SK-N-SH treated with all-trans-retinoic acid at 6 μM for 48 hours (cell line): ENCODE data around the gene ZBTB7C.

Source experiments
- ATAC-seq: fragments of 200-7000 bp; cut with Tn5 transposase; 3 replicates; pipeline ENCODE4 v1.9.1; 2020; ENCODE audit warnings: mild to moderate bottlenecking, moderate library complexity
- ARNTL ChIP-seq: fragments of 450-650 bp; formaldehyde crosslinking; IDR thresholded peaks from 2 replicates; pipeline ENCODE4 v1.5.0; 2020; ENCODE audit warnings: low read depth, mild to moderate bottlenecking, moderate library complexity, borderline replicate concordance
- CSDC2 ChIP-seq: fragments of 250-450 bp; sonication (Bioruptor Pico); IDR thresholded peaks from 2 replicates; pipeline ENCODE4 v1.5.0; 2020; ENCODE audit warnings: mild to moderate bottlenecking, moderate library complexity
- ESRRG ChIP-seq: fragments of 250-450 bp; sonication (Bioruptor Pico); IDR thresholded peaks from 2 replicates; pipeline ENCODE4 v1.6.1; 2021; ENCODE audit warnings: mild to moderate bottlenecking
- GLIS3 ChIP-seq: fragments of 250-450 bp; sonication (Bioruptor Pico); IDR thresholded peaks from 2 replicates; pipeline ENCODE4 v1.5.0; 2020; ENCODE audit warnings: mild to moderate bottlenecking, moderate library complexity
- ISL1 ChIP-seq: fragments of 250-450 bp; sonication (Bioruptor Pico); IDR thresholded peaks from 2 replicates; pipeline ENCODE4 v2.1.2; 2022; ENCODE audit warnings: mild to moderate bottlenecking, moderate library complexity
- OSR1 ChIP-seq: fragments of 250-450 bp; sonication (Bioruptor Pico); IDR thresholded peaks from 2 replicates; pipeline ENCODE4 v1.8.0; 2022; ENCODE audit warnings: moderate library complexity, mild to moderate bottlenecking, inconsistent platforms
- PPARA ChIP-seq: fragments of 250-450 bp; sonication (Bioruptor Pico); IDR thresholded peaks from 2 replicates; pipeline ENCODE4 v1.5.0; 2020; ENCODE audit warnings: mild to moderate bottlenecking, borderline replicate concordance
- SNAI2 ChIP-seq: fragments of 250-450 bp; sonication (Bioruptor Pico); IDR thresholded peaks from 2 replicates; pipeline ENCODE4 v1.5.0; 2020; ENCODE audit warnings: mild to moderate bottlenecking, moderate library complexity
- TOX ChIP-seq: fragments of 250-450 bp; sonication (Bioruptor Pico); IDR thresholded peaks from 2 replicates; pipeline ENCODE4 v1.8.0; 2021; ENCODE audit warnings: mild to moderate bottlenecking, moderate library complexity, borderline replicate concordance
- ZC3H10 ChIP-seq: fragments of 250-450 bp; sonication (Bioruptor Pico); IDR thresholded peaks from 2 replicates; pipeline ENCODE4 v1.5.1; 2021; ENCODE audit warnings: mild to moderate bottlenecking, moderate library complexity
- ZFP30 ChIP-seq: fragments of 450-650 bp; formaldehyde crosslinking; IDR thresholded peaks from 2 replicates; pipeline ENCODE4 v1.5.0; 2022; ENCODE audit warnings: mild to moderate bottlenecking, moderate library complexity
- ZNF565 ChIP-seq: fragments of 450-650 bp; formaldehyde crosslinking; conservative IDR thresholded peaks from 2 replicates; pipeline ENCODE4 v1.5.0; 2020; ENCODE audit warnings: low read depth, mild to moderate bottlenecking, moderate library complexity
- ZNF70 ChIP-seq: fragments of 450-650 bp; formaldehyde crosslinking; IDR thresholded peaks from 2 replicates; pipeline ENCODE4 v1.5.0; 2020; ENCODE audit warnings: mild to moderate bottlenecking, moderate library complexity
- ZNF8 ChIP-seq: fragments of 450-650 bp; formaldehyde crosslinking; IDR thresholded peaks from 2 replicates; pipeline ENCODE4 v1.5.0; 2020; ENCODE audit warnings: mild to moderate bottlenecking, moderate library complexity
- TF ChIP-seq, protein P1 (sequence below): fragments of 250-450 bp; sonication (Bioruptor Pico); IDR thresholded peaks from 2 replicates; pipeline ENCODE4 v1.8.0; 2020; ENCODE audit warnings: mild to moderate bottlenecking, moderate library complexity, borderline replicate concordance
- TF ChIP-seq, protein P2 (sequence below): fragments of 250-450 bp; sonication (Bioruptor Pico); IDR thresholded peaks from 2 replicates; pipeline ENCODE4 v1.5.1; 2021; ENCODE audit warnings: mild to moderate bottlenecking, moderate library complexity
- TF ChIP-seq, protein P3 (sequence below): fragments of 250-450 bp; sonication (Bioruptor Pico); IDR thresholded peaks from 2 replicates; pipeline ENCODE4 v1.5.0; 2020; ENCODE audit warnings: mild to moderate bottlenecking, moderate library complexity

Gene ZBTB7C

DNA sequence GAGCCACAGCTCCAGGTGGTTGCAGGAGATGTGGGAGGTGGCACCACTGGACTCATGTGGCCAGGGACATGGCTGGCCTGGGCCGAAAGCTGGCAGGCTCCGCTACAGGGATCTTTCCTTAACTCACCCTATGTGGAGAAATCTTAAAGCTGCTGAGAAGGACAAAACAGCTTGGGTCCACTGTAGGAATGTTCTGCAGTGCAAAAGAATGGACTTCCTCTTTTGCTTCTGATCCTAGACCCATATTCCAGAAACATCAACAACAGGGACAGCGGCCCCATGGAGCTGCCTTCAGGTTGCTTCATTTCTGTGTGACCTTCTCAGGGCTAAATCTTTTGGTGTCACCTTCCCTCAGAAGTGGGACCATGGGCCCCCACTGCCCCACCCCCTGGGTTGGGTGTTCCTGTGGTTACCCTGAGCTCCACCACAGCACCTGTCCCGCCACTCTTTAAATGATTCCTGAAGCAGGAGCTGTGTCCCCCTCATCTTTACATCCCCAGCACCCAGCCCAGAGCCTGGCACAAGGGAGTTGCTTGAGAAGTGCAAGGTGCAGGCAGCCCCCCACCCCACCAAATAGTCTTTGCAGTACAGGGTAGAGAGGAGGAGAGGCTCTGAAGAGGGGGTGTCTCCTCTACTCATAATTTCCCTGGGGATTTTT lies 205.8 kb downstream of the ZBTB7C start (continued):
- TF ChIP-seq, protein P1, sequence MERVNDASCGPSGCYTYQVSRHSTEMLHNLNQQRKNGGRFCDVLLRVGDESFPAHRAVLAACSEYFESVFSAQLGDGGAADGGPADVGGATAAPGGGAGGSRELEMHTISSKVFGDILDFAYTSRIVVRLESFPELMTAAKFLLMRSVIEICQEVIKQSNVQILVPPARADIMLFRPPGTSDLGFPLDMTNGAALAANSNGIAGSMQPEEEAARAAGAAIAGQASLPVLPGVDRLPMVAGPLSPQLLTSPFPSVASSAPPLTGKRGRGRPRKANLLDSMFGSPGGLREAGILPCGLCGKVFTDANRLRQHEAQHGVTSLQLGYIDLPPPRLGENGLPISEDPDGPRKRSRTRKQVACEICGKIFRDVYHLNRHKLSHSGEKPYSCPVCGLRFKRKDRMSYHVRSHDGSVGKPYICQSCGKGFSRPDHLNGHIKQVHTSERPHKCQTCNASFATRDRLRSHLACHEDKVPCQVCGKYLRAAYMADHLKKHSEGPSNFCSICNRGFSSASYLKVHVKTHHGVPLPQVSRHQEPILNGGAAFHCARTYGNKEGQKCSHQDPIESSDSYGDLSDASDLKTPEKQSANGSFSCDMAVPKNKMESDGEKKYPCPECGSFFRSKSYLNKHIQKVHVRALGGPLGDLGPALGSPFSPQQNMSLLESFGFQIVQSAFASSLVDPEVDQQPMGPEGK (CRISPR knock-in tag), result no peak
- TF ChIP-seq GLIS3 (no peak), CSDC2 (CRISPR knock-in tag) (no peak), SNAI2 (no peak)

DNA sequence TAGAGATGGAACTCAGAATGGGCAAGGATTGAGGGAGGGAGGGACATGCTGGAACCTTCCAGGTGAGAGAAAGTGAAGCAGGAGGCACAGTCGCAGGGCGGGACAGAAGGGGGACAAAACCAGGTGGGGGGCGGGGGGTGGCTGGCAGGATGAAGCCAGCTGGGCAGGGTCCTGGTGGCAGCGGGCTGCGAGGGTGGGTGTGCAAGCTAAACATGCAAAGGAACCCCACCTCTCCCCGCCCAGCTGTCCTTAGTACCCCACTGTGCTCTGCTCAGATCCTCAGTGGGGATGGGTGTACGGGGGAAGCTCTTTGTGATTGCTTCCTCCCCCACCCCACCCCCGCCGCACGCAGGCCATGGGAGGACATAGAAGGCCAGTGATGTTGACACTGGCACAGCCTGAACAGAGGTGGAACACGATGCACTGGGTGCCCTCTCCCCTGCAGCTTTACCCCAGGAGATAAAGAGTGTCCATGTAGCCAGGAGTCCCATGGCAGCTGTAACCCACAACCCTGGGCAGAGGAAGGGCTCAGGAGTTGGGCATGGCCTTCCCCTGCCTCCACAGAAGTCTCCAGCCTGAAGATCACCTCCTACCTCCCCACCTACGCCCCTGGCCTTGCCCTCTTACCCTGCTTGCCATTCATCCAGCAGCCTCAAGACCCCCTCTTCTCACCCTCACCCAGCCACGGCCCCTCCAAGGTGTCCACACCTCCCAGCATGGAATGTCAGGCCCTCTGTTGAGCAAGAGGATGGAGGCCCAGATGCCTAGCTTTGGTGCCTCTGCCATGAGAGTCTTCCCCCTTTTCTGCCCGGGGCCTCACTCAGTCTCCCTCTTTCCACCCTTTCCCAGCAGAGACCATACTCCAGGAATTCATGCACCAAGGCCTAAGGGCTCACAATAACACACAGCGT lies 206.6 kb downstream of the ZBTB7C start:
- no peak for ATAC-seq
- TF ChIP-seq ZNF565 (CRISPR knock-in tag) (no peak), ISL1 (no peak), ARNTL (CRISPR knock-in tag) (no peak), ZC3H10 (CRISPR knock-in tag) (no peak), ZNF70 (CRISPR knock-in tag) (no peak), SNAI2 (no peak), OSR1 (no peak), ZNF8 (CRISPR knock-in tag) (no peak), PPARA (CRISPR knock-in tag) (no peak), GLIS3 (no peak), CSDC2 (CRISPR knock-in tag) (no peak)
- TF ChIP-seq, protein P2, sequence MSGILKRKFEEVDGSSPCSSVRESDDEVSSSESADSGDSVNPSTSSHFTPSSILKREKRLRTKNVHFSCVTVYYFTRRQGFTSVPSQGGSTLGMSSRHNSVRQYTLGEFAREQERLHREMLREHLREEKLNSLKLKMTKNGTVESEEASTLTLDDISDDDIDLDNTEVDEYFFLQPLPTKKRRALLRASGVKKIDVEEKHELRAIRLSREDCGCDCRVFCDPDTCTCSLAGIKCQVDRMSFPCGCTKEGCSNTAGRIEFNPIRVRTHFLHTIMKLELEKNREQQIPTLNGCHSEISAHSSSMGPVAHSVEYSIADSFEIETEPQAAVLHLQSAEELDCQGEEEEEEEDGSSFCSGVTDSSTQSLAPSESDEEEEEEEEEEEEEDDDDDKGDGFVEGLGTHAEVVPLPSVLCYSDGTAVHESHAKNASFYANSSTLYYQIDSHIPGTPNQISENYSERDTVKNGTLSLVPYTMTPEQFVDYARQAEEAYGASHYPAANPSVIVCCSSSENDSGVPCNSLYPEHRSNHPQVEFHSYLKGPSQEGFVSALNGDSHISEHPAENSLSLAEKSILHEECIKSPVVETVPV (CRISPR knock-in tag), result no peak

DNA sequence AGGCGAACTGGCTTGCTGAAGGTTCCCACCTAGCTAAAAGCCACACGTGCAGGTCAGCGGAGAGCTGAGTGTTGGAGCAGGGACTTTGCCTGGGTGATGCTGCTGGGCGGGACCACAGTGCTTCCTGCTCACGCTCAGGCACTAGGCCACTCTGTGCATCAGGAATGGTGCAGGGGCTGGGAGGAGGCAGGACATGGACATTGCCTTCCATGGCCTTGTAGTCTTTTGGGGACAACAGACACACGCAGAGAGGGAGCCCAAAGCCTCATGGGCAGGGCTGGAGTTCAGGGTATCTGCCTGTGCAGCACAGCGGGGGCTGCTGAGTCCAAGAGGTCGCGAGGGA lies 207.2 kb downstream of the ZBTB7C start:
- ATAC-seq, result no peak
- TF ChIP-seq, protein P3, sequence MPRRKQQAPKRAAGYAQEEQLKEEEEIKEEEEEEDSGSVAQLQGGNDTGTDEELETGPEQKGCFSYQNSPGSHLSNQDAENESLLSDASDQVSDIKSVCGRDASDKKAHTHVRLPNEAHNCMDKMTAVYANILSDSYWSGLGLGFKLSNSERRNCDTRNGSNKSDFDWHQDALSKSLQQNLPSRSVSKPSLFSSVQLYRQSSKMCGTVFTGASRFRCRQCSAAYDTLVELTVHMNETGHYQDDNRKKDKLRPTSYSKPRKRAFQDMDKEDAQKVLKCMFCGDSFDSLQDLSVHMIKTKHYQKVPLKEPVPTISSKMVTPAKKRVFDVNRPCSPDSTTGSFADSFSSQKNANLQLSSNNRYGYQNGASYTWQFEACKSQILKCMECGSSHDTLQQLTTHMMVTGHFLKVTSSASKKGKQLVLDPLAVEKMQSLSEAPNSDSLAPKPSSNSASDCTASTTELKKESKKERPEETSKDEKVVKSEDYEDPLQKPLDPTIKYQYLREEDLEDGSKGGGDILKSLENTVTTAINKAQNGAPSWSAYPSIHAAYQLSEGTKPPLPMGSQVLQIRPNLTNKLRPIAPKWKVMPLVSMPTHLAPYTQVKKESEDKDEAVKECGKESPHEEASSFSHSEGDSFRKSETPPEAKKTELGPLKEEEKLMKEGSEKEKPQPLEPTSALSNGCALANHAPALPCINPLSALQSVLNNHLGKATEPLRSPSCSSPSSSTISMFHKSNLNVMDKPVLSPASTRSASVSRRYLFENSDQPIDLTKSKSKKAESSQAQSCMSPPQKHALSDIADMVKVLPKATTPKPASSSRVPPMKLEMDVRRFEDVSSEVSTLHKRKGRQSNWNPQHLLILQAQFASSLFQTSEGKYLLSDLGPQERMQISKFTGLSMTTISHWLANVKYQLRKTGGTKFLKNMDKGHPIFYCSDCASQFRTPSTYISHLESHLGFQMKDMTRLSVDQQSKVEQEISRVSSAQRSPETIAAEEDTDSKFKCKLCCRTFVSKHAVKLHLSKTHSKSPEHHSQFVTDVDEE (CRISPR knock-in tag), result no peak
- no peak for TF ChIP-seq GLIS3
- no peak for TF ChIP-seq ARNTL (CRISPR knock-in tag)
- TF ChIP-seq TOX (CRISPR knock-in tag), result no peak
- no peak for TF ChIP-seq SNAI2
- TF ChIP-seq, all 23 proteins: peak for 0

DNA sequence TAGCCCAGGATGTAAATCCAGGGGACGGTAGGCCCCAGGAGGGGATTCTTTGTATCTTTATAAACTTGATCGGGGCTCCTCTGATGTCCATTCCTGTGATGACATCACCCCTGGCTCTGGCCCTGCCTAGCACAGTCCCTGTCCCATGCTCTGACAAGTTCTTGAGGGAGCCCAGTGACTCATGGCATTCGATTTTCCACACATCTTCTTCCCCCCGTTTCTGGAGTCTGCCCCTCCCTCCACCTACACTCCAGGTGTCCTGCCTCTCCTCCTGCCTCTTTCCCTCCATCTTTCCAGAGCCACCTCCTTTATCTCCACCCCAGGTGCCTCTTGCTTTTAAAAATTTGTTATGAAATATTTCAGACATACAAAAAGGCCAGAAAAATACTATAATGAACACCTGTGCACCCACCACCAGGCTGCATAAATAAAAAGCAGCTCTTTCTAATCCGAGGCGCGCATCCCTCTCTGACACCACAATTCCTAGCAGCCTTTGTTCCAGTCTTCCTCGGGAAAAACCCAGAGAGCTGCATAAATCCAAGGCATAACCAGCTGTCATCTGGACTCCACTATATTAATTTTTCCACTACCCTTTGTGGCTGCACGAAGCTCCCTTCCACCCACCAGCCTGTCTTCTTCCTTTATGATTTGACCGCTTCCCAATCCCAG lies 207.7 kb downstream of the ZBTB7C start:
- TF ChIP-seq GLIS3, result no peak
- no peak for TF ChIP-seq ZFP30
- no peak for TF ChIP-seq ARNTL (CRISPR knock-in tag)
- TF ChIP-seq, protein P3 (CRISPR knock-in tag), result no peak
- TF ChIP-seq ZNF8 (CRISPR knock-in tag), result no peak
- no peak for TF ChIP-seq TOX (CRISPR knock-in tag)
- TF ChIP-seq ZNF565 (CRISPR knock-in tag), result no peak
- TF ChIP-seq, protein P2 (CRISPR knock-in tag), result no peak
- no peak for TF ChIP-seq CSDC2 (CRISPR knock-in tag)
- TF ChIP-seq PPARA (CRISPR knock-in tag), result no peak
- TF ChIP-seq, protein P1 (CRISPR knock-in tag), result no peak
- TF ChIP-seq ZC3H10 (CRISPR knock-in tag), result no peak
- TF ChIP-seq OSR1, result no peak
- no peak for TF ChIP-seq ESRRG
- TF ChIP-seq ZNF70 (CRISPR knock-in tag), result no peak
- ATAC-seq, result no peak
